ENCODE measurements around the gene CNNM4.

The CNNM4 gene

GRCh38 chr2:96859099-96859649, 98.5 kb downstream of the CNNM4 start:
- Histone ChIP-seq H3K4me1 (ENCODE audit: control insufficient read depth, insufficient read depth, low read length, poor library complexity, severe bottlenecking) (peaks cover 30% of the 10 kb centered on the region), H3K4me3 (ENCODE audit: insufficient read depth, low read depth, low read length, poor library complexity, severe bottlenecking) (no peak overlapping the region), H3K36me3 (ENCODE audit: control insufficient read depth, insufficient read depth, low read length) (peaks cover 41% of the 10 kb centered on the region), H3K27ac (ENCODE audit: insufficient read depth, low read length, poor library complexity, severe bottlenecking) (peak overlapping the region; percentile 37), H3K27me3 (replicated peaks; ENCODE audit: control insufficient read depth, insufficient read depth, low read length, poor library complexity, severe bottlenecking) (no peaks in the 10 kb centered on the region), H3K9me3 (ENCODE audit: control insufficient read depth, low read length) (no peaks in the 10 kb centered on the region)
- no peak for DNase-seq

DNA sequence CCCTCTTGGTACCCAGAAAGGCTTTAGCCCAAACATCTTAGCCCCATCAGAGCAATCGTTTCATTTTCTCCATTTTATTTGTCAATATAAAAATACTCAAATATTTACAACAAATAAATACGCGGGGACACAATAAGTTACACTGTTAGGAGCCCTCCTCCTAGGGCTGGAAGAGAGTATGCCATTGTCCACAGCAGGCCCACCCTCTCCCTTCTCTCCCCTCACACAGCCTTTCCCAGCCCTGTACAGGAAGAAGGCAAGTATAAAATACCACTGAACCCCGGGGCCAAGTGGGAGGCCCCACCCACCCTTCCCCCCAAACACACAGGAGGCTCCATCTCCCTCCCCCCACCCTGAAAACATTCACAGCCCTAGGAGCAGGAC, 99.0 kb downstream of the CNNM4 start:
- Histone ChIP-seq H3K27ac (ENCODE audit: insufficient read depth, low read length, poor library complexity, severe bottlenecking) (peak overlapping the region; percentile 37), H3K9me3 (ENCODE audit: control insufficient read depth, low read length) (no peaks in the 10 kb centered on the region), H3K36me3 (ENCODE audit: control insufficient read depth, insufficient read depth, low read length) (peaks cover 43% of the 10 kb centered on the region), H3K4me1 (ENCODE audit: control insufficient read depth, insufficient read depth, low read length, poor library complexity, severe bottlenecking) (peaks cover 30% of the 10 kb centered on the region), H3K4me3 (ENCODE audit: insufficient read depth, low read depth, low read length, poor library complexity, severe bottlenecking) (no peak overlapping the region), H3K27me3 (replicated peaks; ENCODE audit: control insufficient read depth, insufficient read depth, low read length, poor library complexity, severe bottlenecking) (no peaks in the 10 kb centered on the region)
- no peak for DNase-seq

GRCh38 chr2:96860065-96861029, 99.6 kb downstream of the CNNM4 start:
- Histone ChIP-seq H3K4me1 (ENCODE audit: control insufficient read depth, insufficient read depth, low read length, poor library complexity, severe bottlenecking) (peaks cover 30% of the 10 kb centered on the region), H3K36me3 (ENCODE audit: control insufficient read depth, insufficient read depth, low read length) (peaks cover 50% of the 10 kb centered on the region), H3K27me3 (replicated peaks; ENCODE audit: control insufficient read depth, insufficient read depth, low read length, poor library complexity, severe bottlenecking) (no peaks in the 10 kb centered on the region), H3K27ac (ENCODE audit: insufficient read depth, low read length, poor library complexity, severe bottlenecking) (peak overlapping the region; percentile 55), H3K9me3 (ENCODE audit: control insufficient read depth, low read length) (no peaks in the 10 kb centered on the region), H3K4me3 (ENCODE audit: insufficient read depth, low read depth, low read length, poor library complexity, severe bottlenecking) (no peak overlapping the region)
- DNase-seq = peak in 1 of 3 donors; percentile 22

- Histone ChIP-seq H3K27me3 (replicated peaks; ENCODE audit: control insufficient read depth, insufficient read depth, low read length, poor library complexity, severe bottlenecking) (no peaks in the 10 kb centered on the region), H3K4me3 (ENCODE audit: insufficient read depth, low read depth, low read length, poor library complexity, severe bottlenecking) (no peak overlapping the region), H3K36me3 (ENCODE audit: control insufficient read depth, insufficient read depth, low read length) (peaks cover 57% of the 10 kb centered on the region), H3K4me1 (ENCODE audit: control insufficient read depth, insufficient read depth, low read length, poor library complexity, severe bottlenecking) (peaks cover 30% of the 10 kb centered on the region), H3K27ac (ENCODE audit: insufficient read depth, low read length, poor library complexity, severe bottlenecking) (no peak overlapping the region), H3K9me3 (ENCODE audit: control insufficient read depth, low read length) (no peaks in the 10 kb centered on the region)
- no peak for DNase-seq
Measured at GRCh38 chr2:96861074-96861473, 100.4 kb downstream of the CNNM4 start.
